A549 (cell line): ENCODE measurements around the gene DPCD.

Experiments
- CTCF ChIP-seq: fragments of >200 bp; sonication (Bioruptor Twin); formaldehyde crosslinking; IDR thresholded peaks from 3 replicates; pipeline ENCODE4 v1.5.1; 2016
- EP300 ChIP-seq, 2 experiments: fragments of >200 bp; sonication (Bioruptor Twin); formaldehyde crosslinking; IDR thresholded peaks; 2 replicates in 1 of 2; 3 replicates in 1 of 2; pipeline ENCODE4 v1.6.1; 2016 to 2017
- ESRRA ChIP-seq: fragments of 150-350 bp; IDR thresholded peaks from 2 replicates; pipeline ENCODE4 v1.6.1; 2014; ENCODE audit warnings: mild to moderate bottlenecking, low read length, borderline replicate concordance
- MAX ChIP-seq: IDR thresholded peaks from 2 replicates; pipeline ENCODE4 v1.6.1; 2012
- PBX3 ChIP-seq: IDR thresholded peaks from 2 replicates; pipeline ENCODE4 v1.6.1; 2012
- PHF8 ChIP-seq: fragments of 200-600 bp; sonication (generic); IDR thresholded peaks from 2 replicates; pipeline ENCODE4 v1.6.1; 2016; ENCODE audit warnings: low read depth, mild to moderate bottlenecking, antibody characterized with exemption, moderate library complexity, borderline replicate concordance
- POLR2A ChIP-seq: IDR thresholded peaks from 2 replicates; pipeline ENCODE4 v1.6.1; 2012; ENCODE audit warnings: mild to moderate bottlenecking, low read length
- USF2 ChIP-seq: fragments of 450-650 bp; IDR thresholded peaks from 2 replicates; pipeline ENCODE4 v1.6.1; 2014; ENCODE audit warnings: antibody characterized with exemption

- TF ChIP-seq CTCF (no peak), USF2 (no peak), PHF8 (no peak), EP300 (IDR thresholded peaks at IDR 0.05) (no peak), POLR2A (no peak), PBX3 (no peak), MAX (no peak), ESRRA (no peak)
Measured at GRCh38 chr10:101625821-101626412, 37.8 kb downstream of the DPCD start.
